ENCODE measurements around the gene MPP1.
"Not testable (repeated sequence)": the region's sequence is repeated elsewhere in the genome, so short reads cannot be mapped to it uniquely, and the experiment has no call there.

MPP1 gene

DNA sequence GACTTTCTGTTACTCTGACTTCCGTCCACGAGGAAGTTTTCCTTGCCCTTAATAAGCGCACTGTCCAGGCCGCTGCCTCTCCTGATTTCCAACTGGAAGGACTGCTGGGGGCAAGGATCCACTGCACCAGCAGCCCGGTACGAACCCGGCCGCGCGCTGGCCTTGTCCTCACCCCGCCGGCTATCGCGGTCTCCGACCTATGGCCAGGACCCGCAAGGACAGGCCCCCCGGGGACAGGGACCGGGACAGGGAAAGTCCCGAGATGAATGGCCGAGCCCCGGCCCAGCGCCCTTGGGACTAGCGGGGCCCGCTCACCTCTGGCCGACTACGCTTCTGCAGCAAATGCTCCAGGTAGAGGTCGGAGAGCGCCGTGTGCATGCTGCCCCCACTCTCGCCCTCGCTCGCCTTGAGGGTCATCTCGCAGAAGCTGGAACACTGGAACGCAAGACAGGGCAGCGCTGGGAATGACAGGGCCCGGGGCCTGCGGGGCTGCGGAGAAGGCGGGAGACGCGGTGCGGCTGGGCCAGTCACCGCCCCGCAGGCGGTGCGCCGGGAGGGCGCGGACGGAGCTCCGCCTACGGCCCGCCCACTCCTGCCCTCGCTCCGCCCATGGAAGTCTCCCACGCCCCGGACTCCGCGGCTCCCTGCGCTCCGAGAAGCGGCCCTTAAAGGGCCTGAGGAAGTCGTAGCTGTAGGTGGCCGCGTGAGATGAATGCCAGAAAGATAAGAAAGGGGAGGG is at the start of gene MPP1:
TSS of gene MPP1 (minus strand) at position 529 of the 739 bp plus-strand sequence. CDS start at position 417, 112 bp downstream.
- no peak for DNase-seq

DNA sequence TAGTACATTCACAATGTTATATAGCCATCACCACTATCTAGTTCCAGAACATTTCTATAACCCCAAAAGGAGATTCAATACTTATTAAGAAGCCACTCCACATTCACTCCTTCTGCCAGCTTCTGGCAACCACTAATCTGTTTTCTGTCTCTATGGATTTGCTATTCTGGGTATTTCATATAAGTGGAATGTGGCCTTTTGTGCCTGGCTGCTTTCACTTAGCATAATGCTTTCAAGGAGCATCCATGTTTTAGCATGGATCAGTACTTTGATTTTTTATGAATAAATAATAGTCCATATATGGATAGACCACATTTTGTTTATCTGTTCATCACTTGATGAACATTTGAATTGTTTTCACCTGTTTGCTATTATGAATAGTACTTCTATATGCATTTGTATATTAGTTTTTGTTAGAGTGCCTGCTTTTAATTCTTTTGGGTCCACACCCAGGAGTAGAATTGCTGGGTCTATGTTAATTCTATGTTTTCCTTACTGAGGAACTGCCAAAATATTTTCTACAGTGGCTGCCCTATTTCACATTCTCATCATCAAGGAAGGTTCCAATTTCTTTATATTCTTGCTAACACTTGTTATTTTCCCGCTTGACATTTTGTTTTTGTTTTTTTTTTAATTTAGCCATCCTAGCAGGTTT is 45.8 kb upstream of the MPP1 start:
- DNase-seq = no peak

DNA sequence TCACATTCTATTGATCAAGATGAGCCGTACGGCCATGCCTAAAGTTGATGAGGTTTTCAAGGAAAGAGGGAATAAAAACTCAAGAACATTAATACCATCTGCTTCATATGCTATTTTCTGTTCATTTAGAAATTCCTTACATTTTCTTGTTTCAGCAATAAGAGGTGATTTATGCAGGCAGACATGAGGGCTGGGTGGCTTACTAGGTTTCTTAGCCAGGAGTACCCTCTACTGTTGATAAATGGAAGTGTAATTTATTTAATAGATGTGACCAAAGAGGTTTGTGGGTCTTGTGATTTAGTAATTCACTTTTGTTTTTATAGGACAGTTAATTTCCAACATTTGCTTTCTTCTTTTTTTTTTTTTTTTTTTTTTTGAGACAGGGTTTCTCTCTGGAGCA is 35.6 kb upstream of the MPP1 start:
- peak; percentile 3 for DNase-seq

DNA sequence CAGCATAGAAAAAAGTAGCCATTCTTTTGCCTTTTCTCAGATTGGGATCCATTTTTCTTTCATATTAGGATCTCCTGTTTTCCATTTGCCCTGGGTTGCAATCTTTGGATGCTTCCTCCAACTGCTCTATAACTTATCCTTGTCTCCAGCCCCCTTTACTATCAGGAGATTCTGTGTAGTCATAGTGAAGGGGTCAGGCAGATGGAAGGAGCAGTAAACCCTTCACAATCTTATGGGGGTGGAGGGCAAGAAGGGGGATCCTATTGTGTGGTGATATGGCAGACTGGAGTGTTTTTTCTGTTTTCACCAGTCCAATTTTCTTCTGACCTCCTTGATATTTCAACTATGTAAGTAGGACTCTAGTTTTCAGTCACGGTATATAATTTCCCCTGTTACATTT is 30.9 kb upstream of the MPP1 start:
- DNase-seq = no peak

DNA sequence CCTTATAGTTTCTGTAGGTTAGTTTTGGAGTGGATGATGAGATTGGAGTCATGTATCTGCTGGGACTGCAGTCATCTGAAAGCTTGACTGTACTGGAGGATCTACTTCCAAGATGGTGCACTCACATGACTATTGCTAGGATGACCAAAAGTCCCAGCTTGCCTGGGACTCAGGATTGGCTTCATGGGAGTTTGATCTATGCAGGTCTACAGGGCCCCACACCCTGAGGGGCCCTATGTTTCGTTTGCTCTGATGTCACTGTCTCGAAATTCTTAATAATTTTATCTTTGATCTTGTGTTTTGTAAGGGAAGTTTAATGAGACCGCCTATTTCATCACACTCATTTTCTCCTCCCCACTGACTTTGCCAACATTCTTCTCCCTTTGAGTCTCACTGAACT is 29.3 kb upstream of the MPP1 start, which contains the start of gene SMIM9:
TSS of gene SMIM9 (minus strand) at position 101 of the 400 bp plus-strand sequence. CDS start 3,806 bp downstream, outside the sequence.
- DNase-seq = no peak

DNA sequence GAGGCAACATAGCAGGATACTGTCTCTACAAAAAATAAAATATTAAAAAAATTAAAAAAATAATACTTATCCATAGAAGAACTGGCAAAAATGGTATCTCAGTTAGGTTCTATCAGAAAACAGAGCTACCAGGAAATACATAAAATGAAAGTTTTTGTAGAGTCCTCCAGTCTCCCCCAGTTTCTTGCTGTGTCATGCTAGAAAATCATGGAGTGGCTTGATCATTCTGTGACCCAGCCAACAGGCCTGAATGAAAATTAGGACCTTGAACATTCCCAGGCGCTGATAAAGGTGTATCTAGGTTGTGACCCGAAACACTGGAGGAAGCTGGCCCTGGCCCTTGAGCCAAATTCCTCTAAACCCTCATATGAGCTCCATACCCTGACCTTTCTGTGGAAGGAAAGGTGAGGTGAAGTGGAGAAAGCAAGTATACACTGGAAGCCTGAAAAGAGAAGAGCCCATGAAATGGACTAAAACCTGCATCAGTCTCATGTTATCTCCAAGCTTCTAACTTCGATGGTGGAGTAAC is 28.5 kb upstream of the MPP1 start:
- no peak for DNase-seq

DNA sequence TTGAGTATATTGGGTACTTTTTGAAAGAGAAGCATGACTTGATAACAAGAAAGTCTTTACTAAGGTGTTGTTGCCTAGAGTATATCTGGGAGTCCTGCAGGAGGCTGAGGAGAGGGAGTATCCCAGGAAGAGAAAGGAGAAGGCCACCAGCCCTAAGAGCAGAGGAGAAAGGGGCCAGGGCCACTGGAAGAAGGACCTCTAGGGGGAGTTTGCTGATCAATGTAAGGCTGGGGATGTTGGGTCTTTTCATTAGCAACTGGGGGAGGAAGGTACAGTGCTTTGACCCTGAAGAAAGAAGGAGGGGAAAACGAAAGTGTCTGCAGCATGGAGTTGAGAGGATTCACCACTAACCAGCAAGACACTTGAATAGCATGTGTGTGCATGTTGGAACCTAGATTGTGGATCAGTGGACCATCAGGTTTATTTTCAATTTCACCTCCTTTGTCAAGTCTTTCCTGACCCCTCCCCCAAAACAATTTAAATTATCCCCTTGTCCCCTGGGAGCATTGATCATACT is 24.7 kb upstream of the MPP1 start:
- no peak for DNase-seq

DNA sequence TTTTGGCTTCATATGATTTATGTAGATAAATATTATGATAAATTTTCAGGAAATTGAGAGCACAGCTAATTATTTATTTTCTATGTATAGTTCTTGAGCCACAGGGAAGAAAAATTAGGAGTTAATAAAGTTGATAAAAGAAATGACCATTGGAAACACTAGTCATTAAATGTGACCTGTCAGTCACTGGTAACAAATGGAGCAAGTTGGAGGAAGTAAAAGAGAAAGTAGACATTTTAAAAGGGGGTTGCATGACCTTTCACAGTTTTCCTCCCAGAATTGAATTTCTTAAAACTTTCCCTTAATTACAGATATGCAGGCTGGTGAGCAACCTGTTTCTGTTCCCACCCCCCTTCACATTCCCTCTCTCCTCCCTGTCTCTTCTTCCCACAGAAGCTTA is 23.8 kb upstream of the MPP1 start:
- no peak for DNase-seq

DNA sequence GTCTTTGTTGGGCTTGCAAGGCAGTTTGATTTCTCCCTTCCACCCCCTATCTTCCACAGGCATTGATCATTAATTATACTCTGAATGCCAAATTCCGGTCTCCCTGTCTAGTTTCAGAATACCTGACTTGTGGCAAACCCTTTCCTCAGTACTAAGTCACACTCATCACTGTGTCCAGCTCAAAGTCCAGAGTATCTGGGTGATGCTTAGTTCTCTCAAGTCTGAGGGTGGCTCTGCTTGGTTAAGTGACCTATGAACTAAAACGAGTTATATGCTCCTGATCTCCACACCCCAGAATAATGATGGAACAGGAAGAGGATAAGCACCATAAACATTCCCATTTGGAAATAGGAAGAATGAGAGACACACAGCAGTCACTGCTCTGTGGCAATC is 22.7 kb upstream of the MPP1 start:
- no peak for DNase-seq

DNA sequence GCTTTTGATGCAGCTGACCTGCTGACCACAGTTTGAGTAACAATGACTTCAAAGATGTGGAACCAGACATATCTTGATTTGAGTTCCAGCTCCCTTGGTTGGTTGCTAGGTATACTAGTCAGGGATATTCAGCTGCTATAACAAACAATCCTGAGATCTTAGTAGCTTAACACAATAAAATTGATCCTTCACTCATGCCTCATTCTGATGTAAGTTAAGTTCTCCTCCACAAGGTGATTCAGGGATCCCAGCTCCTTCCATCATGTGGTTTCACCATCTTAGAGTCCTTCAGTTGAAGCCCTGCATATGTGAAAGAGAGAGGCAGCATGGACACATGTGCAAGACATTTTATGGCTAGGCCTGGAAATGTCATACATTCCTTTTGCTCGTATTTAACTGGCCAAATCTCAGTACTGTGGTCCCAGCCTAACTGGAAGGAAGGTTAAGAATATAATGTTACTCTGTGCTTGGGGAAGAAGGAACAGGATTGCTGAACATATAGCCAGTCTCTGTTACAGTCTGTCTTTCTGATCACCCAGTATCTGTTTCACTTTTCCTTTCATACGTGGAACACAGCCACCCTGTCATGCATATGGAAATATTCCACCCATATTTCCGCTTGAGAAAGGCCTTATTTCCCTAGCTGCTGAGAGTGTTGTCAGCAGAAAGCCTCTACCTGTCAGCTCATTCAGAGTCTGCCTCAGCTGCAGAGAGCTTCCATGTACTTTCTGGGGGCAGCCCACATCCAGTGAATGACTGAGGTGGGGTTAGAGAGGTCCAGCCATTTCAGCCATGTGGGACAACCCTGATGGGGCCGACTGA is 22.1 kb upstream of the MPP1 start:
- DNase-seq = no peak

DNA sequence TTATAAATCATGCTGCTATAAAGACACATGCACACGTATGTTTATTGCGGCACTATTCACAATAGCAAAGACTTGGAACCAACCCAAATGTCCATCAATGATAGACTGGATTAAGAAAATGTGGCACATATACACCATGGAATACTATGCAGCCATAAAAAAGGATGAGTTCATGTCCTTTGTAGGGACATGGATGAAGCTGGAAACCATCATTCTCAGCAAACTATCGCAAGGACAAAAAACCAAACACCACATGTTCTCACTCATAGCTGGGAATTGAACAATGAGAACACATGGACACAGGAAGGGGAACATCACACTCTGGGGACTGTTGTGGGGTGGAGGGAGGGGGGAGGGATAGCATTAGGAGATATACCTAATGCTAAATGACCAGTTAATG is 20.3 kb upstream of the MPP1 start:
- not testable (repeated sequence) for DNase-seq

DNA sequence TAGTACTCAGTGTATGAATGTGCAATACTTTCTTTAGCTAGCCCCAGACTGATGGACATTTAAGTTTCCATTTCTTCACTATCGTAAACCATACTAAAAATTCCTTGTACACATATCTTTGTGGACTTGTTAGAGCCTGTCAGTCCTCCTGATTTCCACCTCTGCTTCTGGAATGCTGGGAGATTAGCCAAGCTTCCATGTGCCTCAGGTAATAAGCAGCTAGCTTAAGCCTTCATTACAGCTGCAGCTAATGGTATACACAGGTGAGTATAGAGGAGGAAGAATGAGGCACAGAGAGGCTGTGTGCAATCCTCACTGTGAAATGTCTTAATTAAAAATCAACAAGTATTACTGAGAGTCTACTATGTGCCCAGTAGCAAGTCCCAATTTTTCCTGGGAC is 19.4 kb upstream of the MPP1 start:
- DNase-seq = no peak

DNA sequence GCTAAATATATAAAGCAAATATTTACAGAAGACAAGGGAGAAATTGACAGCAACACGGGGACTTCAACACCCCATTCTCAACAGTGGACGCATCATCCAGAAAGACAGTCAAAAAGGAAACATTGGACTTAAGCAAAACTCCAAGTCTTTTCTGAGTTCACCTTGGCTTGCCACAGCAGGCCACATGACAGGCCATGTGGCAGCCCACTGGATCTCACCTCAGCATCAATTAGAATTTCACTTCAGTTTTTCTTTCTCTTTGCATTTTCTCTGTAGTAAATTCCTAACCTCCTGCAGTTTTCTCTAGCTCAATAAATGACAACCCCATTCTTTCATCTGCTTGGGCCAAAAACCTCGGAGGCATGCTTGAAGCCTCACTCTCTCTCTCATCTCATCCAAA is 16.7 kb upstream of the MPP1 start:
- no peak for DNase-seq

DNA sequence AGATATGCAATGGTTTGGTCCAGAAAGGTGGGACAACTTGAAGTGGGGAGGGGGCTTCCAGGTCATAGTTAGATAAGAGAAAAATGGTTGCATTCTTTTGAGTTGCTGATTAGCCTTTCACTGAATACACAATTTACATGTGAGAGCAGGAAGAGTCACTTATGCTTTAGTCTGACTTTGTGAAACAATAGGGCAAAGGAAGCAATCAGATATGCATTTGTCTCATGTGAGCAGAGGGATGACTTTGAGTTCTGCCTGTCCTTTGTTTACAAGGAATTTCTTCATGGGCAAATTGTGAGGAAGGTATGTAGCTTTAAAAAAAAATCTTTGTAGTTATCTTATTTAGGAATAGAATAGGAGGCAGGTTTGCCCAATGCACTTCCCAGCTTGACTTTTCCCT is 16.2 kb upstream of the MPP1 start:
- no peak for DNase-seq

DNA sequence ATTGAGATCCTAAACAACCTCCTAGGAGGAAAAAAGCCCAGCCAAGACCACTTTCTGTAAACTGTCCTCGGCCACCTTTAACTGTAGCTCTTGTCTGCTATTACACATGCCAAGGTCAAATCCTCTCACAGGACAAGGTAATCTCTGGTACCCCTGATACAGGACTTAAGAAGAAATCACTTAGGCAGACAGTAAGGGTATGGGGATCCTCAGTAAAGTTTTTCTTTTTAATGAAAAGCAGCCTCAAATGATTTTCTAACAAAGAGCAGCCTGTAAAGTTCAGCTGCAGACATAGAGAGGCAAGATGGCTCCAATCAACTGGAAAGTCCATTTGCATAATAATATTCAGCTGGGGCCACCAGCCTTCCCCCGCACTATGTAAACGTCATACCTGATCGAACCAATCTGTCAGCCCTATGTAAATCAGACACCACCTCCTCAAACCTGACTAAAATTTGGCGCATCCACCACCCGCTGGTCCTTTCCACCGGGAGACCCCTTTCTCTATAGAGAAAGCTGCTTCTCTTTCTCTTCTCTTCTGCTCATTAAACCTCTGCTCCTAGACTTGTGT is 14.6 kb upstream of the MPP1 start:
- no peak for DNase-seq

DNA sequence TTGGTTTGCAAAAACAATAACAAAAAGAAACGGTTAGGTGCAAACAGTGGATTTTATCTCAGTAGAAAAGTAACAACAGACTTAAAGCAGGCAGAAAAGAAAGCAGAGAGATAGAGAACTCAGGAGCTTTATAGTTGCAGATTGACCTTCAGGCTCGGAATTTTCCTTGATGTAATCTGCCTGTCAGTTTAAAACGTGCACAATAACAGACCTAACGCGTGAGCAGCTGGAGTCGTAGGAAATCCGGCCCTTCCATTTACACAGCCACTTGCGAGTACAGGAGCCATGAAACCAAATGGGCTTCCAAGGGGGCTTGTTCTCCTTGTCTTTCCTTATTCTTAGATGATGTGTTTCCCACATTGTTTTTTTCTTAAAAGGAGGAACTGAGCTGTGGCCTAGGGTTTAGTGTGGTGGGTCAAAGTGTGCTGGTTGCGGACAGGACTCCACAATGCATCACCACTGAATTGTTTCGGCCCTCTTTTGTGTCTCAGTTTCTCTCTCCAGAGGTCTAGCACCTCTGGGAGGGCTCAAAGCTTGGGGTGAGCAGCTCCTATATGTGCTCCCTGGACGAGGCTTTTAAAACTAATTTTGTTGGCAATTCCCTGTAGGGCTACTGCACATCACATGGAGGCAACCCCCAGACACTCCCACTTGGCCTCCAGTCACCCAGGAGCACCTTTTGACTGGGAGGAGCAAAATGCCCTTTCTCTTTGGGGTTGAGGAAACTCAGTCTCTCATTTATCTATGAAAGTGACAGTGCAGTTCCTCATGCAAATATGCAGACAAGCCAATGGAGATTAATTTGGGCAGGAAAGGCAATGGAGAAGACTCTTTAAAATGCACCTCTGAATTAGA is 13.9 kb upstream of the MPP1 start:
- no peak for DNase-seq

DNA sequence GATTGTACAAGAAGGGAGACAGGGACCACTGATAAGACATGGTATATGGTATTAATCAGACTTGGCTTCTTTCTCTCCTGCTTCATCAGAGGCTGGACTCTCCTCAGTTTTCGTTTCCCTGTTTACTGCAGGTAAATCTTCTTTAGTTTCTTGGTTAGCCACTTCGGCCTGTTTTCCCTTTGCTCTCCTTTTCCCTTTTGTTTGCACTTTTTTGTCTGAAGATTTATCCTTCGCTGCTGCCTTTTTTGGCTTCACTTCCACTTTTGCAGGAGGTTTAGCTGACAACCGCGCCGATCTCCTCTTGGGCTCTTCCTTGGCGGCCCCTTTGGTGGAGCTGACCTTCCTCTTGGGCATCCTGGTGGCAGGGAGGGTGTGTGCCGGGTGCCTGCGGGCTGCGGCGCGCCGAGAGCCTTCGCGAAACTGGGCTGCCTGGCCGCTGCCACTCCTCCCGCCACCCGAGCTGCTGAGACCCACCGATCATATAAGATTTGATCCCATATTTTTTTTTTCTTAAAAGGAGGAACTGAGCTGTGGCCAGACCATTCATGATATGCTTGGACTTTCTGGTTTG is 11.8 kb upstream of the MPP1 start:
- not testable (repeated sequence) for DNase-seq

DNA sequence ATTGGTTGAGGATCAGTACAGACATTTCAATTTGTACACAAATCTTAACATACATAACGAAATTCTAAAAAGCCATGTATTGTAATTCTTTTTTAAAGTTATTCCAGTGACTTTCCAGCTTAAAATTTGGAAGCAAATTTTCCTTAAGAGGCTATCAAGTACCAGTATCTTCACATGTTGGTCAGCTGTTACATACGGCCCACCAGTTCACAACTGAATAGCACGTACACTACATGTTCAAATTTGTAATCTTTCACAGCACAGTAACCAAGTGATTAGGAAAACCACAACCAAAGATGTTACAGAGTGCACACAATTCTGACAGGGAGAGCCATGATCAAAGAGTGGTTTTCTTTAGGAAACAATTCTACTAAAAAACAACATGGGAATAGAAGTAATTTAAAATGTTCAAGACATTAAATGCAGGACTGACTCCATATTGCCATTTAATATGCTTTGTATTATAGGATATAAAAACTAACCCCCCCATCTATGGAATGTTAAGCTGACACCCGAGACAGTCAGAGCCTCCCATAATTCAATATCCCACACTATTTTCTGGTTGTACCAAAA is 11.1 kb upstream of the MPP1 start:
- DNase-seq = not testable (repeated sequence)

DNA sequence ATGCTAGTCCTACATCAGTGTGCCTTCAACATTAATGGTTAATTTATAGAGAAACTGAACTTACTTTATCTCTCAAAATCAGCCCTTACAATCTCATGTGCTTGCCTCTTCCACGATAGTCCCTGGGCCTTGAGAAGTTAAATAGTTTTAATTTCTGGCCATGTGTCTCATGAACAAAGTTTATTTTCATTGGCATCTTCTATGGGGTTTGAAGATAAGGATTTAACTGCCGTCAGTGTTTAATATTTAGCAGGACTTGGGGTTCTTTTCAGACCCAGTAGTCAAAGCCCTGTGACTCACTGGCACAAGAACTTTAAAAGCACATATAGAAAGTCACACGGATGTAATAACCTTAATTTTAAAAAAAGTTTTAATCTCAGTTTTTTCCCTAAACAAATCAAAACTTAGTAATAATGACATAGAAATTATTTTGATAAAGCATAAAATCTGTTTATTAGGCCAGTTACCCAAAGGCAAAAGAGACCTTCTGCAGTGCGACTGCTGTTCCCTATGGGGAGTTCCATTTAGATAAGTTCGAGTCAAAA is 10.1 kb upstream of the MPP1 start:
- no peak for DNase-seq

DNA sequence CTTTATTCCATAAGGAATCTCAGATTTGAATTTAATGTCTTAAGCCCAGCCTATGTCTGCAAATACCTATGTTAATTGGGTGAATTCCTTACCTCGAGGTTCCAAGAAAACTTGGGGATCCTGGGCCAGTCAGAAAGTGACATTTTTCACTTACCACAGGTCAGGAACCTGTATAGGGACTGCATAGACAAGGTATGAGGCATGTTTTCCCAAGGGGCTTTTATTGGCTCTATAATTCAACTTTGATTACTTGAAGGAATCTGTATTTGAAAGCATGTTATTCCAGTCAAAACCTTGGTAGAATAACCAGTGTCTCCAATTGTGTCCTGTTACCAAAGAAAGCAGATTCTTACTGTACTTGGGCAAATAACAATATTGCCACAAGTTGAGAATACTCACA is 8.5 kb upstream of the MPP1 start:
- DNase-seq = no peak

All from NCI-H1417 treated with DMSO at 0.1 percent for 48 hours (cell line).